Transverse colon (tissue), 3 donors: ENCODE measurements around the gene PRR23A.

ENCODE experiments used
- EP300 ChIP-seq: sonication (generic); formaldehyde crosslinking; IDR thresholded peaks from one replicate; pipeline ENCODE4 v1.6.1; 2017; ENCODE audit warnings: antibody characterized with exemption, low read depth
- POLR2AphosphoS5 ChIP-seq, 3 donors: sonication (generic); formaldehyde crosslinking; IDR thresholded peaks; one replicate each; pipeline ENCODE4 v1.6.1; 2016; ENCODE audit warnings: antibody characterized with exemption in 3 of 3

DNA sequence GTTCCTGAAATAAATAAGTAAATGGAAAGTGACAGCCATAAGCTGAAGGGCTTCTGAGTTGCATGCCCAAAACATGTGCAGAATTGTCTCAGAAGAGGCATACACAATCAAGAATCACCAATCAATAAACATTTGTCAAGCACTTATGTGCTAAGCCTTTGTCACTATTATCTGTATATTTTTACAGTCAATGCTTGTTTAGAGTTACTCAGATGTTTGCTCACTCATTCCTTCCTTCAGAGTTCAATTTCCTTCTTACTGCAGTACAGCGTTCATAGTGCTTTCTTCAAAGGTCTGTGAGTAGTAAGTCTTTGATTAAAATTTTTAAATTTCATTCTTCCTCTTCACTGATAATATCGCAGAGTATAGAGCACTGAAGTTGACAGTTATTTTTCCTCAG, 41.8 kb downstream of the PRR23A start:
- no peak for TF ChIP-seq POLR2AphosphoS5 (IDR thresholded peaks at IDR 0.05)
- TF ChIP-seq EP300: no peak
